HCT116 (cell line): ENCODE results near the gene AGAP1. TPM values are rescaled to one million over a fixed set of nuclear protein-coding genes. Genes with fewer than 3 reads are reported as not detected.

Experiments
- ATAC-seq: fragments of 200-7000 bp; cut with Tn5 transposase; 2 replicates; pipeline ENCODE4 v1.9.1; 2020; ENCODE audit warnings: mild to moderate bottlenecking, moderate library complexity
- BruUV-seq: library from RNA; stranded (reverse); fragments of 400-500 nt; replicated peaks from 2 replicates; lab custom pipeline; 2021; lab: Mats Ljungman, UMichigan
- CTCF ChIA-PET: fragments of 300-600 bp; sonication (Branson Sonifier 250); formaldehyde crosslinking; loops from one replicate; lab custom pipeline; 2021; ENCODE audit warnings: antibody characterized with exemption; lab: Charles Lee
- POLR2A ChIA-PET: fragments of 300-600, 350-600 bp; sonication (Branson Sonifier 250); formaldehyde crosslinking; loops from one replicate; lab custom pipeline; 2021; ENCODE audit warnings: antibody characterized with exemption; lab: Charles Lee
- RAD21 ChIA-PET, 2 experiments: fragments of 300-600 bp; sonication (Branson Sonifier 250); formaldehyde crosslinking; loops; one replicate each; lab custom pipeline; 2023; ENCODE audit warnings: low total read pairs in 2 of 2; ENCODE audit not compliant: uncharacterized antibody in 2 of 2, unreplicated experiment in 2 of 2, low non-redundant PET in 1 of 2; lab: Charles Lee
- DNase-seq: peaks from one replicate; pipeline ENCODE4 v3.0.0-alpha.2; 2010; ENCODE audit warnings: low read depth, low spot score
- H2AFZ ChIP-seq: fragments of 200-600 bp; shearing (Covaris generic), sonication (generic); 2 replicates; pipeline ENCODE4 v1.6.1; 2017; ENCODE audit warnings: low read depth, mixed run types, mixed read lengths, antibody characterized with exemption, low read length; ENCODE audit not compliant: poor library complexity, severe bottlenecking
- H3K27ac ChIP-seq: 2 replicates; pipeline ENCODE4 v1.5.1; 2012; ENCODE audit warnings: low read depth, low read length
- H3K27me3 ChIP-seq: fragments of 200-600 bp; sonication (generic); 2 replicates; pipeline ENCODE4 v1.6.1; 2016; ENCODE audit warnings: mixed run types, low read length, mixed read lengths; ENCODE audit not compliant: insufficient read depth
- H3K36me3 ChIP-seq, 2 experiments: fragments of 200-500 bp in 1 of 2; fragments of 200-600 bp in 1 of 2; sonication (Bioruptor generic) in 1 of 2; sonication (generic) in 1 of 2; 2 replicates each; pipeline versions ENCODE4 v1.5.1 to v1.6.1; 2014 to 2016; ENCODE audit warnings: low read length in 2 of 2, inconsistent platforms in 1 of 2, mixed read lengths in 1 of 2, mixed run types in 1 of 2; ENCODE audit not compliant: insufficient read depth in 2 of 2, control insufficient read depth in 1 of 2
- H3K4me1 ChIP-seq, 2 experiments: fragments of 200-600 bp in 1 of 2; sonication (generic) in 1 of 2; 2 replicates each; pipeline versions ENCODE4 v1.5.1 to v1.6.1; 2012 to 2017; ENCODE audit warnings: low read length in 2 of 2, inconsistent platforms in 1 of 2, mild to moderate bottlenecking in 1 of 2, mixed read lengths in 1 of 2, mixed run types in 1 of 2, moderate library complexity in 1 of 2; ENCODE audit not compliant: insufficient read depth in 2 of 2, control insufficient read depth in 1 of 2
- H3K4me2 ChIP-seq: fragments of 200-600 bp; sonication (generic); 2 replicates; pipeline ENCODE4 v1.6.1; 2017; ENCODE audit warnings: mixed run types, low read length, mixed read lengths
- H3K4me3 ChIP-seq, 2 experiments: fragments of 200-600 bp in 1 of 2; sonication (generic) in 1 of 2; replicated peaks in 1 of 2; 2 replicates each; pipeline ENCODE4 v1.5.1; 2011 to 2016; ENCODE audit warnings: low read length in 2 of 2, control low read depth in 1 of 2, low read depth in 1 of 2, mild to moderate bottlenecking in 1 of 2, mixed read lengths in 1 of 2, mixed run types in 1 of 2
- H3K79me2 ChIP-seq: fragments of 200-600 bp; sonication (generic); 2 replicates; pipeline ENCODE4 v1.6.1; 2017; ENCODE audit warnings: mild to moderate bottlenecking, mixed run types, low read length, moderate library complexity, mixed read lengths; ENCODE audit not compliant: insufficient read depth
- H3K9ac ChIP-seq: fragments of 200-600 bp; sonication (generic); 2 replicates; pipeline ENCODE4 v1.6.1; 2016; ENCODE audit warnings: low read length, mixed read lengths
- H3K9me2 ChIP-seq: fragments of 200-600 bp; sonication (generic), shearing (Covaris generic); 2 replicates; pipeline ENCODE4 v1.6.1; 2017; ENCODE audit warnings: mixed run types, mild to moderate bottlenecking, moderate library complexity; ENCODE audit not compliant: insufficient read depth
- H3K9me3 ChIP-seq, 2 experiments: fragments of 200-500 bp in 1 of 2; fragments of 200-600 bp in 1 of 2; sonication (Bioruptor generic) in 1 of 2; sonication (generic) in 1 of 2; 2 replicates each; pipeline ENCODE4 v1.6.1; 2014 to 2017; ENCODE audit warnings: low read length in 2 of 2, mixed read lengths in 2 of 2, inconsistent platforms in 1 of 2, low read depth in 1 of 2, mild to moderate bottlenecking in 1 of 2, mixed run types in 1 of 2, moderate library complexity in 1 of 2; ENCODE audit not compliant: control insufficient read depth in 1 of 2, insufficient read depth in 1 of 2
- H4K20me1 ChIP-seq: fragments of 200-600 bp; sonication (generic), shearing (Covaris generic); 2 replicates; pipeline ENCODE4 v1.6.1; 2017; ENCODE audit warnings: mixed run types, mild to moderate bottlenecking, moderate library complexity; ENCODE audit not compliant: insufficient read depth
- CBX3 ChIP-seq: IDR thresholded peaks from 2 replicates; pipeline ENCODE4 v1.6.1; 2012; ENCODE audit warnings: low read depth
- EZH2phosphoT487 ChIP-seq: fragments of 200-600 bp; IDR thresholded peaks from 2 replicates; pipeline ENCODE4 v1.6.1; 2018; ENCODE audit warnings: antibody characterized with exemption, borderline replicate concordance
- JUND ChIP-seq: IDR thresholded peaks from 2 replicates; pipeline ENCODE4 v1.6.1; 2012
- MAX ChIP-seq: IDR thresholded peaks from 2 replicates; pipeline ENCODE4 v1.6.1; 2012
- POLR2AphosphoS5 ChIP-seq: IDR thresholded peaks from 2 replicates; pipeline ENCODE4 v1.6.1; 2011; ENCODE audit warnings: mild to moderate bottlenecking, low read depth, low read length, moderate library complexity
- SP1 ChIP-seq: IDR thresholded peaks from 2 replicates; pipeline ENCODE4 v1.6.1; 2012; ENCODE audit warnings: low read depth
- TCF7L2 ChIP-seq: IDR thresholded peaks from 2 replicates; pipeline ENCODE4 v1.7.0; 2011; ENCODE audit warnings: borderline replicate concordance, inconsistent platforms; ENCODE audit not compliant: insufficient read depth, insufficient read length; ENCODE audit errors: extremely low read depth
- YY1 ChIP-seq: IDR thresholded peaks from 2 replicates; pipeline ENCODE4 v1.6.1; 2011; ENCODE audit warnings: low read length, low read depth, moderate library complexity, mild to moderate bottlenecking; ENCODE audit not compliant: insufficient replicate concordance; ENCODE audit errors: extremely low read depth
- ZNF274 ChIP-seq: fragments of 200-500 bp; sonication (Bioruptor generic); IDR thresholded peaks from 2 replicates; pipeline ENCODE4 v1.6.1; 2014; ENCODE audit warnings: mild to moderate bottlenecking, low read depth, low read length, inconsistent platforms
- intact Hi-C: fragments of 100-400 bp; cut with micrococcal nuclease; formaldehyde crosslinking; loops from 2 replicates; pipeline ENCODE4 v1.10.0; 2022
- total RNA-seq: library from RNA; stranded (reverse); gene quantifications from one replicate; pipeline ENCODE4 v1.2.1, GENCODE V29; 2021; ENCODE audit not compliant: unreplicated experiment
- TF ChIP-seq, protein P1 (sequence below): IDR thresholded peaks from 2 replicates; pipeline ENCODE4 v1.6.1; 2012

The AGAP1 gene
- total RNA-seq, 1 experiment from 2014 or later: 43.8 TPM

- no peak for ATAC-seq
- Histone ChIP-seq H3K79me2 (peaks cover 85% of the 10 kb centered on the region), H3K9ac (no peak overlapping the region), H3K9me2 (no peaks in the 10 kb centered on the region), H3K36me3 (no peaks in the 10 kb centered on the region), H4K20me1 (no peaks in the 10 kb centered on the region; the same call in 1 of the 2 replicates), H3K27ac (no peak overlapping the region)
- POLR2A ChIA-PET: no interaction called here
- DNase-seq: no peak
- TF ChIP-seq SP1 (no peak), ZNF274 (no peak), CBX3 (no peak), MAX (no peak), EZH2phosphoT487 (no peak), JUND (no peak), TCF7L2 (no peak), POLR2AphosphoS5 (no peak), YY1 (no peak)
- TF ChIP-seq, protein P1, sequence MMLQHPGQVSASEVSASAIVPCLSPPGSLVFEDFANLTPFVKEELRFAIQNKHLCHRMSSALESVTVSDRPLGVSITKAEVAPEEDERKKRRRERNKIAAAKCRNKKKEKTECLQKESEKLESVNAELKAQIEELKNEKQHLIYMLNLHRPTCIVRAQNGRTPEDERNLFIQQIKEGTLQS: no peak
- TF ChIP-seq, all 23 proteins: peak for 0
- CTCF ChIA-PET: interaction anchor here (0.6 kb wide), 1 partner anchor 33 kb away, joined by 3 read pairs; no protein-coding TSS in a partner anchor
- Histone ChIP-seq H3K9me3 (no peaks in the 10 kb centered on the region), H3K4me2 (no peak overlapping the region), H3K27me3 (no peaks in the 10 kb centered on the region), H3K4me1 (peaks cover 0 to 47% of the 10 kb centered on the region in 2 experiments; a peak in 2 of 4 replicates), H2AFZ (no peak overlapping the region), H3K4me3 (no peak overlapping the region)
- intact Hi-C loops: no loop called here
- no TSS peak for BruUV-seq
- RAD21 ChIA-PET: no interaction called here
These were observed 160.4 kb downstream of the AGAP1 start for GRCh38 chr2:235654103-235654813.
